ENCODE results near the gene OSBPL6. TPM values are rescaled to one million over a fixed set of nuclear protein-coding genes. Genes with fewer than 3 reads are reported as not detected.

The OSBPL6 gene
- total and polyA plus RNA-seq, 3 experiments from 2014 or later, result 0.33 to 1.6 (median 1.2) TPM

GRCh38 chr2:178291703-178292102 lies 97.4 kb downstream of the OSBPL6 start:
- no peaks in the 10 kb centered on the region for H3K9me3 Mint-ChIP-seq
- Histone ChIP-seq H3K27me3 (ENCODE audit: insufficient read depth, low read length, poor library complexity, severe bottlenecking) (no peaks in the 10 kb centered on the region), H3K4me1 (ENCODE audit: insufficient read depth, low read length) (no peaks in the 10 kb centered on the region), H3K9me3 (ENCODE audit: low read length) (no peaks in the 10 kb centered on the region), H3K4me3 (ENCODE audit: low read length) (no peak overlapping the region), H3K27ac (ENCODE audit: low read depth, low read length) (no peak overlapping the region), H3K36me3 (ENCODE audit: insufficient read depth, low read length) (no peaks in the 10 kb centered on the region)
- no peak overlapping the region for H3K27ac Mint-ChIP-seq
- peaks cover 0 to 2% (median 0%) of the 10 kb centered on the region in 3 donors for H3K36me3 Mint-ChIP-seq
- no peak overlapping the region for H3K4me3 Mint-ChIP-seq
- CTCF ChIA-PET, result no interaction called here
- peaks cover 3 to 36% of the 10 kb centered on the region in 2 donors for H3K27me3 Mint-ChIP-seq
- no peak for DNase-seq
- H3K4me1 Mint-ChIP-seq, result no peaks in the 10 kb centered on the region
- POLR2A ChIA-PET, result no interaction called here

GRCh38 chr2:178292586-178292985 lies 98.3 kb downstream of the OSBPL6 start:
- Mint-ChIP-seq H3K36me3 (peaks cover 0 to 2% (median 0%) of the 10 kb centered on the region in 3 donors), H3K4me1 (no peaks in the 10 kb centered on the region), H3K27me3 (peaks cover 5 to 40% of the 10 kb centered on the region in 2 donors), H3K9me3 (no peaks in the 10 kb centered on the region), H3K4me3 (no peak overlapping the region), H3K27ac (no peak overlapping the region)
- H3K4me1 ChIP-seq (ENCODE audit: insufficient read depth, low read length), result no peaks in the 10 kb centered on the region
- ChIA-PET CTCF (no interaction called here), POLR2A (no interaction called here)
- H3K9me3 ChIP-seq (ENCODE audit: low read length), result no peaks in the 10 kb centered on the region
- no peak overlapping the region for H3K27ac ChIP-seq (ENCODE audit: low read depth, low read length)
- no peaks in the 10 kb centered on the region for H3K27me3 ChIP-seq (ENCODE audit: insufficient read depth, low read length, poor library complexity, severe bottlenecking)
- no peak overlapping the region for H3K4me3 ChIP-seq (ENCODE audit: low read length)
- no peak for DNase-seq
- H3K36me3 ChIP-seq (ENCODE audit: insufficient read depth, low read length), result no peaks in the 10 kb centered on the region

GRCh38 chr2:178295115-178295514 lies 100.8 kb downstream of the OSBPL6 start:
- Histone ChIP-seq H3K4me1 (ENCODE audit: insufficient read depth, low read length) (no peaks in the 10 kb centered on the region), H3K36me3 (ENCODE audit: insufficient read depth, low read length) (no peaks in the 10 kb centered on the region), H3K9me3 (ENCODE audit: low read length) (no peaks in the 10 kb centered on the region), H3K4me3 (ENCODE audit: low read length) (no peak overlapping the region), H3K27me3 (ENCODE audit: insufficient read depth, low read length, poor library complexity, severe bottlenecking) (no peaks in the 10 kb centered on the region), H3K27ac (ENCODE audit: low read depth, low read length) (no peak overlapping the region)
- DNase-seq, result no peak
- ChIA-PET CTCF (no interaction called here), POLR2A (no interaction called here)
- H3K4me1 Mint-ChIP-seq, result no peaks in the 10 kb centered on the region
- H3K36me3 Mint-ChIP-seq, result no peaks in the 10 kb centered on the region
- H3K27me3 Mint-ChIP-seq, result peaks cover 5 to 50% of the 10 kb centered on the region in 2 donors
- H3K4me3 Mint-ChIP-seq, result no peak overlapping the region
- H3K9me3 Mint-ChIP-seq, result no peaks in the 10 kb centered on the region
- no peak overlapping the region for H3K27ac Mint-ChIP-seq

GRCh38 chr2:178295906-178296305 lies 101.6 kb downstream of the OSBPL6 start:
- no peak overlapping the region for H3K4me3 ChIP-seq (ENCODE audit: low read length)
- ChIA-PET POLR2A (no interaction called here), CTCF (no interaction called here)
- H3K4me1 ChIP-seq (ENCODE audit: insufficient read depth, low read length), result no peaks in the 10 kb centered on the region
- Mint-ChIP-seq H3K4me3 (no peak overlapping the region), H3K27ac (no peak overlapping the region), H3K9me3 (no peaks in the 10 kb centered on the region), H3K27me3 (peaks cover 5 to 56% of the 10 kb centered on the region in 2 donors), H3K4me1 (no peaks in the 10 kb centered on the region), H3K36me3 (no peaks in the 10 kb centered on the region)
- no peak for DNase-seq
- no peaks in the 10 kb centered on the region for H3K9me3 ChIP-seq (ENCODE audit: low read length)
- no peak overlapping the region for H3K27ac ChIP-seq (ENCODE audit: low read depth, low read length)
- no peaks in the 10 kb centered on the region for H3K36me3 ChIP-seq (ENCODE audit: insufficient read depth, low read length)
- no peaks in the 10 kb centered on the region for H3K27me3 ChIP-seq (ENCODE audit: insufficient read depth, low read length, poor library complexity, severe bottlenecking)

GRCh38 chr2:178296394-178297090 lies 102.2 kb downstream of the OSBPL6 start:
- CTCF ChIA-PET, result no interaction called here

GRCh38 chr2:178297091-178297411 lies 102.7 kb downstream of the OSBPL6 start:
- Mint-ChIP-seq H3K9me3 (no peaks in the 10 kb centered on the region), H3K27me3 (peaks cover 7 to 61% of the 10 kb centered on the region in 2 donors), H3K4me1 (no peaks in the 10 kb centered on the region), H3K4me3 (no peak overlapping the region), H3K36me3 (no peaks in the 10 kb centered on the region), H3K27ac (no peak overlapping the region)
- no peaks in the 10 kb centered on the region for H3K9me3 ChIP-seq (ENCODE audit: low read length)
- no peak overlapping the region for H3K27ac ChIP-seq (ENCODE audit: low read depth, low read length)
- ChIA-PET CTCF (no interaction called here), POLR2A (no interaction called here)
- no peak for DNase-seq
- H3K27me3 ChIP-seq (ENCODE audit: insufficient read depth, low read length, poor library complexity, severe bottlenecking), result no peaks in the 10 kb centered on the region
- H3K36me3 ChIP-seq (ENCODE audit: insufficient read depth, low read length), result no peaks in the 10 kb centered on the region
- H3K4me3 ChIP-seq (ENCODE audit: low read length), result no peak overlapping the region
- no peaks in the 10 kb centered on the region for H3K4me1 ChIP-seq (ENCODE audit: insufficient read depth, low read length)

More at GRCh38 chr2:178296394-178297090, 102.2 kb downstream of the OSBPL6 start:
- H3K36me3 Mint-ChIP-seq, result no peaks in the 10 kb centered on the region
- Histone ChIP-seq H3K27ac (ENCODE audit: low read depth, low read length) (no peak overlapping the region), H3K27me3 (ENCODE audit: insufficient read depth, low read length, poor library complexity, severe bottlenecking) (no peaks in the 10 kb centered on the region), H3K4me3 (ENCODE audit: low read length) (no peak overlapping the region), H3K9me3 (ENCODE audit: low read length) (no peaks in the 10 kb centered on the region), H3K4me1 (ENCODE audit: insufficient read depth, low read length) (no peaks in the 10 kb centered on the region), H3K36me3 (ENCODE audit: insufficient read depth, low read length) (no peaks in the 10 kb centered on the region)
- no peak overlapping the region for H3K27ac Mint-ChIP-seq
- no peak overlapping the region for H3K4me3 Mint-ChIP-seq
- peaks cover 6 to 60% of the 10 kb centered on the region in 2 donors for H3K27me3 Mint-ChIP-seq
- no peak for DNase-seq
- H3K9me3 Mint-ChIP-seq, result no peaks in the 10 kb centered on the region
- POLR2A ChIA-PET, result no interaction called here
- H3K4me1 Mint-ChIP-seq, result no peaks in the 10 kb centered on the region

- no peak overlapping the region for H3K4me3 Mint-ChIP-seq
Observed at GRCh38 chr2:178298785-178299212, 104.5 kb downstream of the OSBPL6 start.

GRCh38 chr2:178301649-178302238 lies 107.4 kb downstream of the OSBPL6 start:
- Histone ChIP-seq H3K4me1 (ENCODE audit: insufficient read depth, low read length) (no peaks in the 10 kb centered on the region), H3K36me3 (ENCODE audit: insufficient read depth, low read length) (no peaks in the 10 kb centered on the region), H3K4me3 (ENCODE audit: low read length) (no peak overlapping the region), H3K27ac (ENCODE audit: low read depth, low read length) (no peak overlapping the region), H3K9me3 (ENCODE audit: low read length) (no peaks in the 10 kb centered on the region), H3K27me3 (ENCODE audit: insufficient read depth, low read length, poor library complexity, severe bottlenecking) (no peaks in the 10 kb centered on the region)
- ChIA-PET POLR2A (no interaction called here), CTCF (no interaction called here)
- no peak overlapping the region for H3K27ac Mint-ChIP-seq
- H3K4me3 Mint-ChIP-seq, result no peak overlapping the region
- no peaks in the 10 kb centered on the region for H3K9me3 Mint-ChIP-seq
- no peak for DNase-seq
- H3K4me1 Mint-ChIP-seq, result no peaks in the 10 kb centered on the region
- H3K27me3 Mint-ChIP-seq, result peaks cover 6 to 47% of the 10 kb centered on the region in 2 donors
- H3K36me3 Mint-ChIP-seq, result no peaks in the 10 kb centered on the region

More at GRCh38 chr2:178298785-178299212, 104.5 kb downstream of the OSBPL6 start:
- Mint-ChIP-seq H3K36me3 (no peaks in the 10 kb centered on the region), H3K27ac (no peak overlapping the region), H3K4me1 (no peaks in the 10 kb centered on the region), H3K27me3 (peaks cover 6 to 66% of the 10 kb centered on the region in 2 donors), H3K9me3 (no peaks in the 10 kb centered on the region)
- no peaks in the 10 kb centered on the region for H3K4me1 ChIP-seq (ENCODE audit: insufficient read depth, low read length)
- POLR2A ChIA-PET, result no interaction called here
- no peaks in the 10 kb centered on the region for H3K36me3 ChIP-seq (ENCODE audit: insufficient read depth, low read length)
- H3K27ac ChIP-seq (ENCODE audit: low read depth, low read length), result no peak overlapping the region
- H3K9me3 ChIP-seq (ENCODE audit: low read length), result no peaks in the 10 kb centered on the region
- DNase-seq, result no peak
- H3K4me3 ChIP-seq (ENCODE audit: low read length), result no peak overlapping the region
- CTCF ChIA-PET, result no interaction called here
- H3K27me3 ChIP-seq (ENCODE audit: insufficient read depth, low read length, poor library complexity, severe bottlenecking), result no peaks in the 10 kb centered on the region
